ENCODE measurements around the gene GNPTAB. TPM values are rescaled to one million over a fixed set of nuclear protein-coding genes. Genes with fewer than 3 reads are reported as not detected.

The GNPTAB gene
- total RNA-seq, 1 experiment from 2014 or later: 12.3 TPM

- DNase-seq (ENCODE audit: low read depth): no peak
These were observed 58.6 kb downstream of the GNPTAB start for GRCh38 chr12:101772012-101772775.

GRCh38 chr12:101769865-101770264, 60.9 kb downstream of the GNPTAB start:
- no peak for DNase-seq (ENCODE audit: low read depth)

GRCh38 chr12:101768781-101769180, 62.0 kb downstream of the GNPTAB start:
- no peak for DNase-seq (ENCODE audit: low read depth)

GRCh38 chr12:101767537-101767936, 63.2 kb downstream of the GNPTAB start:
- DNase-seq (ENCODE audit: low read depth): no peak

- no peak for DNase-seq (ENCODE audit: low read depth)
These were observed 66.5 kb downstream of the GNPTAB start for GRCh38 chr12:101764051-101764792.

- no peak for DNase-seq (ENCODE audit: low read depth)
These were observed 67.4 kb downstream of the GNPTAB start for GRCh38 chr12:101763246-101763931.

GRCh38 chr12:101761781-101762180, 69.0 kb downstream of the GNPTAB start:
- DNase-seq (ENCODE audit: low read depth): no peak

GRCh38 chr12:101761350-101761749, 69.4 kb downstream of the GNPTAB start:
- DNase-seq (ENCODE audit: low read depth): no peak

GRCh38 chr12:101759396-101760047, 71.2 kb downstream of the GNPTAB start:
- DNase-seq (ENCODE audit: low read depth): peak; percentile 39

GRCh38 chr12:101750152-101750551, 80.6 kb downstream of the GNPTAB start:
- DNase-seq (ENCODE audit: low read depth): no peak

- no peak for DNase-seq (ENCODE audit: low read depth)
These were observed 81.1 kb downstream of the GNPTAB start for GRCh38 chr12:101749657-101750056.

- DNase-seq (ENCODE audit: low read depth): no peak
These were observed 81.9 kb downstream of the GNPTAB start for GRCh38 chr12:101748907-101749306.

GRCh38 chr12:101747697-101748096, 83.1 kb downstream of the GNPTAB start:
- no peak for DNase-seq (ENCODE audit: low read depth)

- DNase-seq (ENCODE audit: low read depth): no peak
These were observed 84.1 kb downstream of the GNPTAB start for GRCh38 chr12:101746661-101747060.

GRCh38 chr12:101746196-101746595, 84.6 kb downstream of the GNPTAB start:
- DNase-seq (ENCODE audit: low read depth): no peak

GRCh38 chr12:101745481-101745880, 85.3 kb downstream of the GNPTAB start:
- no peak for DNase-seq (ENCODE audit: low read depth)

- no peak for DNase-seq (ENCODE audit: low read depth)
These were observed 86.9 kb downstream of the GNPTAB start for GRCh38 chr12:101743724-101744472.

- DNase-seq (ENCODE audit: low read depth): no peak
These were observed 87.5 kb downstream of the GNPTAB start for GRCh38 chr12:101743242-101743641.

- DNase-seq (ENCODE audit: low read depth): no peak
These were observed 89.8 kb downstream of the GNPTAB start for GRCh38 chr12:101740980-101741379.

GRCh38 chr12:101740566-101740965, 90.2 kb downstream of the GNPTAB start:
- no peak for DNase-seq (ENCODE audit: low read depth)

- DNase-seq (ENCODE audit: low read depth): no peak
These were observed 91.7 kb downstream of the GNPTAB start, which contains the start of gene SYCP3 for GRCh38 chr12:101738920-101739665. Gene SYCP3, minus strand, starts transcription at chr12:101739462. Its CDS starts 1,527 bp downstream, at chr12:101737935.

Measured in RPMI7951 (cell line).